ENCODE results near the gene TGFA.

DNA sequence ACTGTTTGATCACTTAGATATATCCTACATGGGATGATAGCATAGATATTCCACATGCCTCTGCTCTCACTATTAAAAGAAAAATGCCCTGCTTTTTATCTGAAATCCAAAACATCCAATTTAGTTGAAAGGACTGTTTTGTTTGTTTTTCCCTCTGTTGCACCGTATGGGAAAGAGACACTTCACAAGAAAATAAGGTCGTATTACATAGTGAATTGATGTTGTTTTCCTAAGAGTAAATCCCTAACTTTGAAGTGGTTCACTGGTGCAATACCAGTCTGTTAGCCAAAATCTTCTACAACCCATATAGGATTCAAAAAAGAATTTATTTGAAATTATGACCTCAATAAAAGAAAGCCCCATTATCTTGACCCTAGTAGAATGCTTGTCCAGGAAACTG, 18.1 kb downstream of the TGFA start:
- no peak for TF ChIP-seq POLR2A (IDR thresholded peaks at IDR 0.05)
- TF ChIP-seq, protein P1, sequence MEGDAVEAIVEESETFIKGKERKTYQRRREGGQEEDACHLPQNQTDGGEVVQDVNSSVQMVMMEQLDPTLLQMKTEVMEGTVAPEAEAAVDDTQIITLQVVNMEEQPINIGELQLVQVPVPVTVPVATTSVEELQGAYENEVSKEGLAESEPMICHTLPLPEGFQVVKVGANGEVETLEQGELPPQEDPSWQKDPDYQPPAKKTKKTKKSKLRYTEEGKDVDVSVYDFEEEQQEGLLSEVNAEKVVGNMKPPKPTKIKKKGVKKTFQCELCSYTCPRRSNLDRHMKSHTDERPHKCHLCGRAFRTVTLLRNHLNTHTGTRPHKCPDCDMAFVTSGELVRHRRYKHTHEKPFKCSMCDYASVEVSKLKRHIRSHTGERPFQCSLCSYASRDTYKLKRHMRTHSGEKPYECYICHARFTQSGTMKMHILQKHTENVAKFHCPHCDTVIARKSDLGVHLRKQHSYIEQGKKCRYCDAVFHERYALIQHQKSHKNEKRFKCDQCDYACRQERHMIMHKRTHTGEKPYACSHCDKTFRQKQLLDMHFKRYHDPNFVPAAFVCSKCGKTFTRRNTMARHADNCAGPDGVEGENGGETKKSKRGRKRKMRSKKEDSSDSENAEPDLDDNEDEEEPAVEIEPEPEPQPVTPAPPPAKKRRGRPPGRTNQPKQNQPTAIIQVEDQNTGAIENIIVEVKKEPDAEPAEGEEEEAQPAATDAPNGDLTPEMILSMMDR (IDR thresholded peaks at IDR 0.05) = no peak
